SJCRH30 (cell line): Measurements from ENCODE around the gene CHAF1A. TPM values are rescaled to one million over a fixed set of nuclear protein-coding genes. Genes with fewer than 3 reads are reported as not detected.

Experiments used
- DNase-seq, 2 experiments: peaks; one replicate each; pipeline ENCODE4 v3.0.0-alpha.2; 2015 to 2020
- H3K27ac ChIP-seq: fragments of 250-450 bp; sonication (Bioruptor Pico); 2 replicates; pipeline ENCODE4 v1.5.1; 2020; ENCODE audit warnings: mild to moderate bottlenecking, moderate library complexity
- H3K27me3 ChIP-seq: fragments of 250-450 bp; sonication (Bioruptor Pico); 2 replicates; pipeline ENCODE4 v1.5.1; 2020; ENCODE audit warnings: mild to moderate bottlenecking, moderate library complexity
- H3K36me3 ChIP-seq: fragments of 250-450 bp; sonication (Bioruptor Pico); 2 replicates; pipeline ENCODE4 v1.5.1; 2020; ENCODE audit warnings: mild to moderate bottlenecking, moderate library complexity
- H3K4me1 ChIP-seq: fragments of 250-450 bp; sonication (Bioruptor Pico); 2 replicates; pipeline ENCODE4 v1.5.1; 2020; ENCODE audit warnings: mild to moderate bottlenecking, moderate library complexity
- H3K4me3 ChIP-seq: fragments of 250-450 bp; sonication (Bioruptor Pico); 2 replicates; pipeline ENCODE4 v1.5.1; 2020; ENCODE audit warnings: mild to moderate bottlenecking, moderate library complexity
- H3K9me3 ChIP-seq: fragments of 250-450 bp; sonication (Bioruptor Pico); replicated peaks from 2 replicates; pipeline ENCODE4 v1.5.1; 2020; ENCODE audit warnings: mild to moderate bottlenecking, moderate library complexity
- total RNA-seq: library from RNA; depleted of rRNA; stranded (reverse); fragments of >200 nt; shearing (Covaris generic); gene quantifications from 2 replicates; pipeline ENCODE4 v1.2.3, GENCODE V29; 2014; rRNA removed

CHAF1A gene
- total RNA-seq, 1 experiment from 2014 or later = 54.6 TPM

DNA sequence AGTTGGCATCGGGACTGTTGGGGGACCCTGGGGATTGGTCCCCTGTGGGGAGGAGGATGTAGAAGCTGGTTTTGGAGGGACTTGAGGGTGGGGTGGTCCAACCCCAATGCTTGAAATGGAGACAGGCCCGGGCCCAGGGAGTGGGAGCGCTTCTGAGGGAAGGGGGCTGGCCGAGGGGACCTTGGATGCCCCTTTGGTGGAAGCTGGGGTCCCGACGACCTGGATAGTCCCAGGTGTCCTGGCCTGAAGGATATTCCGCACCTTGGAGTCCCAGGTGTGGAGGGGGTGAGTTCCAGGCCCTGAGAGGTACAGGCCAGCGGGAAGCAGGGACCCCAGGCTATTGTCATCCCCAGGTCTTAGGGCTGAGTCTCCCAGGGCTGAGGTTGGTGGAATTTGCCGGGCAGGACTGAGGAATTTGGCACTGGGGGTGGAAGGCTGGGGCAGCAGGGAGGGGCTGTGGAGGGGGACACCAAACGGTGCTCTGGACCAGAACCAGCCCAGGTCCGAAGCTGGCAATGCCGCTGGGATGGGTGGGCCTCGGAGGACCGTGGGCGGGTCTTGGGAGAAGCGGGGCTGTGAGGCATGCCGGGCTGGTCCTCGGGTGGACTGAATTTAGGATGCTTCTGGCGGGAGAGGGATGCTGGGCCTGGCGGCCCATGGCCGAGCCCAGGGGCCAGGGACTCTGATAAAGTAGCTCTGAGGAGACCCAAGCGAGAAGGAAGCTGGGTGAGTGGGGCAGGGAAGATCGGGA, 71.5 kb downstream of the CHAF1A start:
- no peaks in the 10 kb centered on the region for H3K4me1 ChIP-seq
- H3K9me3 ChIP-seq = no peaks in the 10 kb centered on the region
- H3K27ac ChIP-seq = no peak overlapping the region
- no peaks in the 10 kb centered on the region for H3K27me3 ChIP-seq
- peaks cover 10% of the 10 kb centered on the region; the same call in 1 of the 2 replicates for H3K36me3 ChIP-seq
- 0 out of 2 replicates have a peak overlapping the region, but pooled peaks have one; percentile 9 for H3K4me3 ChIP-seq
- DNase-seq = no peak

DNA sequence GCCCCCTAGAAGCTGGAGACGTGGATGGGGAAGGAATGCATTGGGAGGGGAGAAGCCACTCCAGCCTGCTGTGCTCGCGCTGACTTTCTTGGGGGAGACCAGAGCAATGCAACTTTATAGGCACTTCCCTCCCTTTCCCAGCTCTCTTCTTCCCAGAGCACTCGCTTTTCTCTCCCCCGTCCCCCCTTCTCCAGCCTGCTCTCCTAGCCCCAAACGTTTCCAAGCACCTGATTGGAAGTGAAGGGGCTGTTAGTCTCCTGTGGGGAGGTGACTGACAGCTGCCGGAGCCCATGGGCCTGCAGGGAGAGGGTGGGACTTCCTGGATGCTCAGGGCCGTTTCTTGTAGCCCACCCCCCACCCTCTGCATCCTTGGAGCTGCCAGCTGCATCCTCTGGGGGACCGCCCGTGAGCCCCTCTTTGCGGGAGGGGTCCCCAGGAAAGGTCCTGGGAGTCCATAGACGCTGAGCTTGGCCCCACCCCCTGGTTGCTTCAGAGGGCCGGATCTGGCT, 72.1 kb downstream of the CHAF1A start:
- Histone ChIP-seq H3K9me3 (no peaks in the 10 kb centered on the region), H3K27ac (no peak overlapping the region), H3K36me3 (peaks cover 10% of the 10 kb centered on the region; the same call in 1 of the 2 replicates), H3K27me3 (no peaks in the 10 kb centered on the region), H3K4me1 (no peaks in the 10 kb centered on the region), H3K4me3 (0 out of 2 replicates have a peak overlapping the region, but pooled peaks have one; percentile 9)
- DNase-seq = peak; percentile 36 to 48

DNA sequence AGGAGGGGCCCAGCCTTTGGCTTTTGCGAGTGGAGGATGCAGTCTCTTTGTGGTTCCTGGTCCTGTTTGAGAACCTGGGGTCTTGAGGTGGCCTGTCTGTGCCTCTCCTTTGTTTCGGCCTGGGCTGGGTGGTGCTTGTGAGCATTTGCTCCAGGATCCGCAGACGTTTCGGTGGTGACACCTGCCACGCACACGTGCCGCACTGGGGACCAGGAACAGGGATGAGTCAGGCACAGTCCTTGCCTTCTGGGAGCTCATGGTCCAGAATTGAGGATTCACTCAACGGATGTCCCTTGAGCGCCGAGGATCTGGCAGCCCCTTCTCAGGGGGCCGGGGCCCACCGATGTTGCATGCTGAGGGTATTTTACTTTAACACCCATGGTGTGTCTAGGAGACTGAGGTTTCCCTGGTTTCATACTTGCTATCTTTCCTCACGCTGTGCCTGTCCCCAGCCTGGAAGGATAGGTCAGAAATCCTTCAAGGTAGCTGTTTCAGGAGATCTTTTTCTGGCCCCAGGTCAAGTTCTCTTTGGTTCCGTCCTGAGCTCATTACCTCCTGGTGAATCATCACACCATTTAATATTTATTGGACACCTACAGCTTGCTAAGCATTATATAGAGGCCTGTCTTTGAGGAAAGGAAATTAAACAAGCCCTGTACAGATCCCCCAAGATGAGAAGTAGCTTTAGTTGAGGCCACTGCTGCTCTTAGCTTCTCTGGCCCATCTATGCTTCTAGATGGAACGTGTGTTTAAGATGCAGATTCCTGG, 74.8 kb downstream of the CHAF1A start:
- no peaks in the 10 kb centered on the region for H3K9me3 ChIP-seq
- H3K27ac ChIP-seq = no peak overlapping the region
- H3K4me1 ChIP-seq = no peaks in the 10 kb centered on the region
- no peak overlapping the region for H3K4me3 ChIP-seq
- no peaks in the 10 kb centered on the region for H3K27me3 ChIP-seq
- peaks cover 10% of the 10 kb centered on the region; the same call in 1 of the 2 replicates for H3K36me3 ChIP-seq
- DNase-seq = no peak

DNA sequence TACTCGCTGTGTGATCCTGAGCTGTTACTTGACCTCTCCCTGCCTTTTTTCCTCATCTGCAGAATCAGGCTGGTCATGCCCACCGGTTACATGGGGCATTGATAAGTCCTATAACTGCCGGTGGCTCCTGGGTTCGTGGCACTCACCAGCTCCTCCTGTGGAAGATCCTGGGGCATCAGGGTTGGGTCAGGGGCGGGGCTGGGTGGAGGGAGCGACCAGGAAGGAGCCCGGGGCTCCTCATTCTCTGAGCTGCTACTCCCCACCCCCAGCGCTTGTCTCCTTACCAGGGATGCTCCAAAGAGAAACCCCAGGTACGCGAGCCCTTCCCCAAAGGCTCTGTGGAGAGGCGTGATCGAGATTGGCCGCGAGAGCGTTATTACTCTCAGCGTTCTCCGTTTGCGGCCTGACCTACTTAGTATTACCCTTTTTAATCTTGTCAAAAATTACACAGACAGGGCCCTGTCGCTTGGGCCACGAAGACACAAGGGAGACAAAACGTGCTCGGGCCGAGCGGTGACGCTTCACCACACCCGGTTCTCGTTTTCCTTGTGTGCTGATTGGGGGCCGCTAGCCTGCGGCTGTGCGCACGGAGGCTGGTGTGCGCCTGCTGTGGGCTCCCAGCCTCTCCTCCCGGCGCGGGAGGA, 80.4 kb downstream of the CHAF1A start:
- Histone ChIP-seq H3K36me3 (no peaks in the 10 kb centered on the region; the same call in 1 of the 2 replicates), H3K4me3 (no peak overlapping the region), H3K27ac (no peak overlapping the region), H3K9me3 (no peaks in the 10 kb centered on the region), H3K27me3 (no peaks in the 10 kb centered on the region), H3K4me1 (no peaks in the 10 kb centered on the region)
- no peak for DNase-seq

DNA sequence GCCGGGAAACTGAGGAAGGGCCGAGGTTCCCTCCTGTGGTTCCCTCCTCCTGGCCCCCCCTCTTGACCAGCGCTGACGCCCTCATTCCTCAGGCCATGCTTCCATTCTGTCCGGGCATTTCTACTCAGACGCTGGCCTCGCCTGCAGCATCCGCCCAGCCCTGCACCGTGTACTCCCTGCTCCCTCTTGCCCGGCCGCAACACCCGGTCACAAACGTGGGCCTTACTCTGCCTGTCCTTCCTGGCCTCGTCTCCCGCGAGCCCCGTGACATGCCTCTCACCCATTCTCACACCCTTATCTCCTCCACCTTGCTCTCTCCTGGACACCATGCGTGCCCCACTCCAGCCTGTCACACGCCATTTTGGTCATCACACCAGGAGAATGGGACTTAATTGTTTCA, 80.9 kb downstream of the CHAF1A start:
- H3K27ac ChIP-seq = no peak overlapping the region
- no peaks in the 10 kb centered on the region for H3K4me1 ChIP-seq
- H3K4me3 ChIP-seq = no peak overlapping the region
- peaks cover 1% of the 10 kb centered on the region; the same call in 1 of the 2 replicates for H3K36me3 ChIP-seq
- no peaks in the 10 kb centered on the region for H3K27me3 ChIP-seq
- no peaks in the 10 kb centered on the region for H3K9me3 ChIP-seq
- no peak for DNase-seq

DNA sequence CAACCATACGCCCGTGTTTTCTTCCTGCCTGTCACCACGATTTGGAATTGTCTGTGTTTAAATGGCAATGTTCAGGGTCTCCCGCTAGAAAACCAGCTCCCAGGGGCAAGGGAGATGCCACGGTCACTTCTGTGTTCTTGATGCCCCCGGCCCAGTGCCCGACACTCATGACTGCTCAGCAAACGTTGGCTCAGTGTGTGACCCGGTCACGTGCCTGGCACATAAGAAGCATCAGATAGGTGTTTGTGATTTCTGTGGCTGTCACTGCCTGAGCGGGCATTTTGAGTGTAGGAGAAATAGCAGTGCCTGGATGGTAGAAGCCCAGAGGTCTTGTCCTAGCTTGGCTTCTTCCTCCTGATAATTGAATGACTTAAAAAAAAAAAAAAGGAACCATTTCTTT, 85.1 kb downstream of the CHAF1A start:
- Histone ChIP-seq H3K9me3 (peaks cover 3% of the 10 kb centered on the region; the same call in 1 of the 2 replicates), H3K36me3 (peaks cover 28% of the 10 kb centered on the region), H3K4me3 (no peak overlapping the region), H3K27ac (no peak overlapping the region), H3K4me1 (no peaks in the 10 kb centered on the region), H3K27me3 (no peaks in the 10 kb centered on the region)
- no peak for DNase-seq

DNA sequence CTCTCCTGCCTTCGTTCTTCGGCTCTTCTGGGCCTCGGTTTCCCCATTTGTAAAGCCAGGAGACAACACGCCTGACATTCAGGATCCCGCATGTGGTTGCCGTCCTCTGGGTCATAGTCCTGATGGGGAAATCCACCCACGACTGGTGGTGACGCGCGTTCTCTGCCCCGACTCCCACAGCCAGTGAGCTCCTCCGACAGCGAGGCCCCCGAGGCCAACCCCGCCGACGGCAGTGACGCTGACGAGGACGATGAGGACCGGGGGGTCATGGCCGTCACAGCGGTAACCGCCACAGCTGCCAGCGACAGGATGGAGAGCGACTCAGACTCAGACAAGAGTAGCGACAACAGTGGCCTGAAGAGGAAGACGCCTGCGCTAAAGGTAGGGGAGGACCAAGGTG, 86.1 kb downstream of the CHAF1A start:
- Histone ChIP-seq H3K27me3 (no peaks in the 10 kb centered on the region), H3K36me3 (peaks cover 36% of the 10 kb centered on the region), H3K4me1 (no peaks in the 10 kb centered on the region), H3K9me3 (peaks cover 3% of the 10 kb centered on the region; the same call in 1 of the 2 replicates), H3K4me3 (no peak overlapping the region), H3K27ac (no peak overlapping the region)
- no peak for DNase-seq

DNA sequence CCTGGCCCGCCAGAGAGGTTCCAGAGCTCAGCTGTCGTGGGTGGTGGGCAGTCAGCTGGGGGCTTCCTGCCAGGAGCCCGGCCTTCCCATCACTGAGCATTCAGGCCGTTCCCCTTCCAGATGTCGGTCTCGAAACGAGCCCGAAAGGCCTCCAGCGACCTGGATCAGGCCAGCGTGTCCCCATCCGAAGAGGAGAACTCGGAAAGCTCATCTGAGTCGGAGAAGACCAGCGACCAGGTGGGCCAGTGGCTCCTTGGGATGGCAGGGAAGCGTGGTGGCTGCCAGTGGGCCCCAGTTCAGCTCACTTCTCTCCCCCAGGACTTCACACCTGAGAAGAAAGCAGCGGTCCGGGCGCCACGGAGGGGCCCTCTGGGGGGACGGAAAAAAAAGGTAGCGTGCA, 89.0 kb downstream of the CHAF1A start:
- peaks cover 3% of the 10 kb centered on the region; the same call in 1 of the 2 replicates for H3K9me3 ChIP-seq
- peaks cover 36% of the 10 kb centered on the region for H3K36me3 ChIP-seq
- no peak overlapping the region for H3K27ac ChIP-seq
- no peak for DNase-seq
- H3K4me1 ChIP-seq = no peaks in the 10 kb centered on the region
- no peaks in the 10 kb centered on the region for H3K27me3 ChIP-seq
- H3K4me3 ChIP-seq = no peak overlapping the region

DNA sequence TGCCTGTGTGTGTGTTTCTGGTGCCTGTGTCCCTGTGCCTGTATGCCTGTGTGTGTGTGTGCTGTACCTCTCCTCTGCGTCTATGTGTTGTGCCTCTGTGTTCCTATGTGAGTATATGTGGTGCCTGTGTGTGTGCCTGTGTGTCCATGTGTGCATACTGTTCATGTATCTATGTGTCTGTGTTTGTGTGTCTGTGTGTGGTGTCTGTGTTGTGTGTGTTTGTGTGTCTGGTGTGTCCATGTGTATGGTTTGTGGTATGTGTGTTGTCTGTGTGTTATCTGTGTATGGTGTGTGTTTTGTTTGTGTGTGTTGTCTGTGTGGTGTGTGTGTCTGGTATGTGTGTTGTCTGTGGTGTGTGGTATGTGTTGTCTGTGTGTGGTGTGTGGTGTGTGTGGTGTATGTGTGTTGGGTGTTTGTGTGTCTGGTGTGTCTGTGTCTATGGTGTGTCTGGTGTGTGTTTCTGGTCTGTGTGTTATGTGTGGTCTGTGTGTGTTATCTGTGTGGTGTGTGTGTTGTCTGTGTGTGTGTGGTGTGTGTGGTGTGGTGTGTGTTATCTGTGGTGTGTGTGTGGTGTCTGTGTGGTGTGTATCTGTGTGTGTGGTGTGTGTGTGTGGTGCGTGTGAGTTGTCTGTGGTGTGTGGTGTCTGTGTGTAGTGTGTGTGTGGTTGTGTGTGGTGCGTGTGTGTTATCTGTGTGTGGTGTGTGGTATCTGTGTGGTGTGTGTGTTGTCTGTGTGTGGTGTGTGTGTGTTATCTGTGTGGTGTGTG, 90.1 kb downstream of the CHAF1A start:
- peaks cover 39% of the 10 kb centered on the region for H3K36me3 ChIP-seq
- H3K9me3 ChIP-seq = peaks cover 3% of the 10 kb centered on the region; the same call in 1 of the 2 replicates

More for the DNA sequence above, 90.1 kb downstream of the CHAF1A start:
- Histone ChIP-seq H3K27me3 (no peaks in the 10 kb centered on the region), H3K4me1 (no peaks in the 10 kb centered on the region), H3K27ac (no peak overlapping the region), H3K4me3 (no peak overlapping the region)
- DNase-seq = no peak

Other genes starting within 250 kb of the CHAF1A start
- not detected in 2 replicates for gene CREB3L3, start 249.0 kb upstream of the CHAF1A start, total RNA-seq
- gene SIRT6, start 220.1 kb upstream of the CHAF1A start, total RNA-seq = 11.3 and 14.0 TPM in 2 replicates
- gene ANKRD24, start 220.0 kb upstream of the CHAF1A start, total RNA-seq = 0.05 and 0.45 TPM in 2 replicates
- gene EBI3, start 173.1 kb upstream of the CHAF1A start, total RNA-seq = not detected in 2 replicates
- gene YJU2, start 155.6 kb upstream of the CHAF1A start, total RNA-seq = 14.5 and 14.7 TPM in 2 replicates
- gene SHD, start 123.4 kb upstream of the CHAF1A start, total RNA-seq = 97.9 and 101 TPM in 2 replicates
- gene TMIGD2, start 100.3 kb upstream of the CHAF1A start, total RNA-seq = 0.30 and 1.5 TPM in 2 replicates
- 23.5 and 24.7 TPM in 2 replicates for gene FSD1, start 98.0 kb upstream of the CHAF1A start, total RNA-seq
- gene STAP2, start 63.8 kb upstream of the CHAF1A start, total RNA-seq = 9.7 and 11.9 TPM in 2 replicates
- 3.8 and 8.3 TPM in 2 replicates for gene MPND, start 59.1 kb upstream of the CHAF1A start, total RNA-seq
- 56.9 and 60.0 TPM in 2 replicates for gene SH3GL1, start 2.1 kb upstream of the CHAF1A start, total RNA-seq
- 37.9 and 41.4 TPM in 2 replicates for gene UBXN6, start 55.2 kb downstream of the CHAF1A start, total RNA-seq
- gene HDGFL2, start 69.7 kb downstream of the CHAF1A start, total RNA-seq = 61.5 and 64.4 TPM in 2 replicates
- 0.16 and 0.18 TPM in 2 replicates for gene PLIN4, start 115.8 kb downstream of the CHAF1A start, total RNA-seq
- 0.38 and 1.1 TPM in 2 replicates for gene PLIN5, start 132.6 kb downstream of the CHAF1A start, total RNA-seq
- gene LRG1, start 137.4 kb downstream of the CHAF1A start, total RNA-seq = 0.15 and 0.38 TPM in 2 replicates
- 108 and 116 TPM in 2 replicates for gene SEMA6B, start 157.0 kb downstream of the CHAF1A start, total RNA-seq
- gene TNFAIP8L1, start 236.9 kb downstream of the CHAF1A start, total RNA-seq = 8.5 and 8.8 TPM in 2 replicates